ENCODE results near the gene E2F1.

The E2F1 gene

GRCh38 chr20:33629533-33629932 lies 56.7 kb downstream of the E2F1 start:
- no peak overlapping the region for H3K4me3 ChIP-seq (ENCODE audit: low read depth, low read length)
- in situ Hi-C loops (cut with HindIII; ENCODE audit: low sequenced_read_pairs), result no loop called here
- TF ChIP-seq CTCF (IDR thresholded peaks at IDR 0.05; ENCODE audit: low read depth, low read length, missing control alignments), result no peak
- DNase-seq (ENCODE audit: low read depth), result no peak

DNA sequence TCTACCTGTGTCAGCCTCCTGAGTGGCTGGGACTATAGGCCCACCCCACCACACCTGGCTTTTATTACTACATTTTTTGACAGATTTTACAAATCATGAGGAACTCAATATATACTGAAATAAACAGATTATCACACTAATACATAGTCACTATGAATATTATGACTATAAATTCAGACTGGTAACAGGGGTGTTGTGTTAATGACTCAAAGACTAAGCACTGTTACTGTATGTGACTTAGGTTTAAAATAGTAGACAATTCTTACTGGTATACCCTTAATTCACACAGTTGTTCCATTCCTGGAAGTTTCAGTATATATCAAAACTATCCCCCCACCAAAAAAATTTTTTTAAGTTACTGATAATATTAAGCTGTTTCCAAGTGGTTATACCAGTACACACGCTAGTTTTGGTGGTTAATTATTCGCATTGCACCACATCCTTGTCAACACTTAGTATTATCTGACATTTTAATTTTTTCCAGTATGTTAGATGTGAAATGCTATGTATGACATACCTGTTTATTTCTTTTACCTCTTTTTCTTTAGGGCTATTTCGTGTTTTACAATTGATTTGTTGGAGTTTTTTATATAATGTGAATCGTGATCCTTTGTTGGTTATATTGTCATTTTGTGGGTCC lies 58.5 kb downstream of the E2F1 start:
- H3K4me3 ChIP-seq (ENCODE audit: low read depth, low read length), result no peak overlapping the region
- no peak for TF ChIP-seq CTCF (IDR thresholded peaks at IDR 0.05; ENCODE audit: low read depth, low read length, missing control alignments)
- in situ Hi-C loops (cut with HindIII; ENCODE audit: low sequenced_read_pairs), result no loop called here

GRCh38 chr20:33626190-33626589 lies 60.0 kb downstream of the E2F1 start:
- in situ Hi-C loops (cut with HindIII; ENCODE audit: low sequenced_read_pairs), result no loop called here
- no peak for TF ChIP-seq CTCF (IDR thresholded peaks at IDR 0.05; ENCODE audit: low read depth, low read length, missing control alignments)

More for the DNA sequence above, 58.5 kb downstream of the E2F1 start:
- no peak for DNase-seq (ENCODE audit: low read depth)

More at GRCh38 chr20:33626190-33626589, 60.0 kb downstream of the E2F1 start:
- DNase-seq (ENCODE audit: low read depth), result no peak
- H3K4me3 ChIP-seq (ENCODE audit: low read depth, low read length), result no peak overlapping the region
